ENCODE data around the gene ZZZ3. TPM values are rescaled to one million over a fixed set of nuclear protein-coding genes. Genes with fewer than 3 reads are reported as not detected.

ZZZ3 gene
- total and polyA plus RNA-seq, 2 of the 8 experiments (the other 6 are each of a cell fraction or from before 2014, with no cell fraction given): 12.8 to 54.6 TPM

- Histone ChIP-seq H3K23me2 (ENCODE audit: low read depth, low read length) (no peaks in the 10 kb centered on the region), H4K91ac (replicated peaks; ENCODE audit: insufficient read length, low read length) (no peak overlapping the region), H2BK15ac (ENCODE audit: low read length) (no peak overlapping the region), H3K79me1 (ENCODE audit: low read depth, low read length) (no peaks in the 10 kb centered on the region; the same call in 1 of the 2 replicates), H3K4me1 (replicated peaks in 1 of 4; ENCODE audit: control insufficient read depth in 3 of 4, insufficient read depth in 4 of 4, low read length in 3 of 4) (peaks cover 0 to 4% (median 0%) of the 10 kb centered on the region in 4 experiments; a peak in 2 of 7 replicates), H2AFZ (ENCODE audit: low read length) (no peak overlapping the region), H3K27ac (ENCODE audit: low read depth, low read length) (no peak overlapping the region), H4K20me1 (replicated peaks in 1 of 2; ENCODE audit: control insufficient read depth in 1 of 2, insufficient read depth in 2 of 2, low read length in 2 of 2) (peaks cover 3 to 5% of the 10 kb centered on the region in 2 experiments), H2AK5ac (ENCODE audit: low read depth, low read length) (no peak overlapping the region), H3K4me2 (ENCODE audit: insufficient read depth in 1 of 2, low read depth in 2 of 2, low read length in 2 of 2) (no peak overlapping the region), H3K27me3 (replicated peaks in 1 of 4; ENCODE audit: control insufficient read depth in 3 of 4, extremely low read depth in 1 of 4, insufficient read depth in 3 of 4, low read length in 3 of 4) (no peaks in the 10 kb centered on the region), H3K18ac (ENCODE audit: extremely low read depth, low read length) (no peak overlapping the region), H4K5ac (ENCODE audit: insufficient read length, low read depth, low read length) (no peak overlapping the region), H3K56ac (replicated peaks; ENCODE audit: insufficient read length, low read depth, low read length) (no peak overlapping the region), H3K36me3 (ENCODE audit: control insufficient read depth in 2 of 4, insufficient read depth in 4 of 4, low read length in 3 of 4) (no peaks in the 10 kb centered on the region), H3K23ac (ENCODE audit: insufficient read length) (no peak overlapping the region), H4K8ac (ENCODE audit: extremely low read depth, insufficient read depth, low read length) (no peak overlapping the region), H2BK120ac (replicated peaks; ENCODE audit: low read depth, low read length) (no peak overlapping the region), H3K79me2 (ENCODE audit: control insufficient read depth in 1 of 2, insufficient read depth in 2 of 2, low read length in 2 of 2) (peaks cover 8 to 100% of the 10 kb centered on the region in 2 experiments), H3K4me3 (ENCODE audit: extremely low read depth in 1 of 4, insufficient read depth in 2 of 4, low read depth in 3 of 4, low read length in 4 of 4) (no peak overlapping the region), H2BK20ac (ENCODE audit: low read length) (no peak overlapping the region), H2BK5ac (ENCODE audit: low read depth, low read length) (no peak overlapping the region), H3K9ac (replicated peaks in 1 of 4; ENCODE audit: extremely low read depth in 1 of 4, low read depth in 3 of 4, low read length in 3 of 4) (no peak overlapping the region), H2BK12ac (ENCODE audit: low read depth, low read length) (no peak overlapping the region), H3K14ac (ENCODE audit: insufficient read length) (no peak overlapping the region), H3K9me3 (ENCODE audit: insufficient read depth in 2 of 2, low read depth in 1 of 2, low read length in 1 of 2) (no peaks in the 10 kb centered on the region), H3K4ac (replicated peaks; ENCODE audit: insufficient read length, low read depth, low read length) (no peak overlapping the region)
- TF ChIP-seq NRF1 (IDR thresholded peaks at IDR 0.05; ENCODE audit: low read depth, low read length): no peak
- no peak for TF ChIP-seq RBBP5 (IDR thresholded peaks at IDR 0.05; ENCODE audit: borderline replicate concordance, low read depth, low read length)
- FAIRE-seq (no peak), DNase-seq (ENCODE audit: low read depth in 1 of 2, low spot score in 2 of 2) (no peak)
- 73% methylated on average over 1 of the region's 1 CpG; no CpG with 5 or more reads in 1 of the 2 experiments for WGBS, 2 experiments (ENCODE audit: extremely low coverage in 1 of 2, insufficient coverage in 1 of 2, insufficient read length in 1 of 2, insufficient replicate concordance in 2 of 2, low coverage in 1 of 2, low lambda C conversion rate in 2 of 2, missing lambda C conversion rate in 1 of 2)
- POLR2A ChIA-PET (ENCODE audit: partially characterized antibody): interaction anchor here (0.6 to 8.5 kb wide), 2 partner anchors 13 to 23 kb away, joined by 3 to 57 read pairs; partner anchors contain the start of gene ZZZ3
- CTCF ChIA-PET (ENCODE audit: partially characterized antibody): interaction anchor here (0.7 to 1.7 kb wide), 2 partner anchors 11 to 12 kb away, joined by 3 to 6 read pairs; no protein-coding TSS in a partner anchor
These were observed 13.5 kb downstream of the ZZZ3 start for GRCh38 chr1:77668924-77669449.

Data from H1 (cell line).